Activated B cell treated with CpG ODN at 0.5 μM for 24 hours (primary cell): ENCODE data around the gene KEL. TPM values are rescaled to one million over a fixed set of nuclear protein-coding genes. Genes with fewer than 3 reads are reported as not detected.
A peak's percentile ranks its signal among the peaks of the same experiment; 100 is the strongest.

Source experiments
- ATAC-seq: fragments of 200-7000 bp; cut with Tn5 transposase; one replicate; pipeline ENCODE4 v1.10.0; 2021; ENCODE audit warnings: low read depth, mild to moderate bottlenecking, moderate library complexity
- CTCF ChIA-PET: fragments of 350-600 bp; sonication (Branson Sonifier 250); formaldehyde crosslinking; loops from one replicate; lab custom pipeline; 2021; ENCODE audit warnings: antibody characterized with exemption; lab: Charles Lee
- POLR2A ChIA-PET: fragments of 350-600 bp; sonication (Branson Sonifier 250); formaldehyde crosslinking; loops from one replicate; lab custom pipeline; 2021; ENCODE audit warnings: antibody characterized with exemption; lab: Charles Lee
- DNase-seq: peaks from one replicate; pipeline ENCODE4 v3.0.0; 2022
- H3K27ac Mint-ChIP-seq: one replicate; pipeline ENCODE4 v1.8.0; 2020; ENCODE audit warnings: mixed read lengths
- H3K27me3 Mint-ChIP-seq: one replicate; pipeline ENCODE4 v1.8.0; 2021; ENCODE audit warnings: mixed read lengths
- H3K36me3 Mint-ChIP-seq: one replicate; pipeline ENCODE4 v1.8.0; 2021; ENCODE audit warnings: low read depth, mixed read lengths
- H3K4me1 Mint-ChIP-seq: one replicate; pipeline ENCODE4 v1.8.0; 2021; ENCODE audit warnings: mixed read lengths
- H3K4me3 Mint-ChIP-seq: one replicate; pipeline ENCODE4 v1.8.0; 2020; ENCODE audit warnings: mild to moderate bottlenecking, mixed read lengths
- H3K9me3 Mint-ChIP-seq: one replicate; pipeline ENCODE4 v1.8.0; 2020; ENCODE audit warnings: mixed read lengths
- CTCF ChIP-seq: fragments of 200-600 bp; IDR thresholded peaks from one replicate; pipeline ENCODE4 v1.8.0; 2022; ENCODE audit warnings: antibody characterized with exemption, mild to moderate bottlenecking
- intact Hi-C: fragments of 100-400 bp; cut with micrococcal nuclease; formaldehyde crosslinking; loops from one replicate; pipeline ENCODE4 v1.15.1; 2024
- total RNA-seq: library from RNA; stranded (reverse); gene quantifications from 2 replicates; pipeline ENCODE4 v1.2.3, GENCODE V29; 2022

The KEL gene
- 0.37 and 1.2 TPM in 2 replicates for total RNA-seq

- TF ChIP-seq CTCF: no peak
- H3K4me1 Mint-ChIP-seq: no peaks in the 10 kb centered on the region
- H3K27ac Mint-ChIP-seq: no peak within 1 kb of the TSS
- ChIA-PET CTCF (no interaction called here), POLR2A (no interaction called here)
- DNase-seq: no peak
- no peak for ATAC-seq
- H3K9me3 Mint-ChIP-seq: no peaks in the 10 kb centered on the region
- no peaks in the 10 kb centered on the region for H3K36me3 Mint-ChIP-seq
- H3K27me3 Mint-ChIP-seq: peaks cover 26% of the 10 kb centered on the region
- intact Hi-C loops: no loop called here
- H3K4me3 Mint-ChIP-seq: no peak within 1 kb of the TSS
Observed at GRCh38 chr7:142961973-142962926, at the start of gene KEL. Gene KEL (minus strand): TSS chr7:142962363. CDS start chr7:142962206, 157 bp downstream.

GRCh38 chr7:143008007-143008901 is 46.1 kb upstream of the KEL start:
- Mint-ChIP-seq H3K36me3 (no peaks in the 10 kb centered on the region), H3K4me1 (peaks cover 50% of the 10 kb centered on the region), H3K27ac (no peak overlapping the region), H3K27me3 (peaks cover 1% of the 10 kb centered on the region), H3K9me3 (no peaks in the 10 kb centered on the region), H3K4me3 (no peak overlapping the region)
- intact Hi-C loops: loop anchor here (1.0 to 2.0 kb wide), 3 partner anchors 99 to 207 kb away; no protein-coding TSS in a partner anchor
- CTCF ChIA-PET: interaction anchor here (0.6 to 17.3 kb wide), 19 partner anchors 8 to 404 kb away, joined by 3 to 519 read pairs (median 5); partner anchors contain the start of genes TAS2R39 and TAS2R40
- ATAC-seq (peak; percentile 97), DNase-seq (peak; percentile 81)
- peak; percentile 98 for TF ChIP-seq CTCF
- POLR2A ChIA-PET: interaction anchor here (0.5 to 1.5 kb wide), 5 partner anchors 200 to 222 kb away, joined by 3 to 10 read pairs (median 4); no protein-coding TSS in a partner anchor

- Mint-ChIP-seq H3K4me3 (no peak overlapping the region), H3K27me3 (peaks cover 1% of the 10 kb centered on the region), H3K36me3 (no peaks in the 10 kb centered on the region), H3K4me1 (peaks cover 31% of the 10 kb centered on the region), H3K27ac (no peak overlapping the region), H3K9me3 (no peaks in the 10 kb centered on the region)
- DNase-seq (no peak), ATAC-seq (no peak)
- intact Hi-C loops: no loop called here
- ChIA-PET CTCF (interaction anchor here (0.7 to 17.3 kb wide), 7 partner anchors 11 to 400 kb away, joined by 3 to 519 read pairs (median 9); partner anchors contain the start of gene TAS2R40), POLR2A (interaction anchor here (0.8 kb wide), 1 partner anchor 208 kb away, joined by 3 read pairs; no protein-coding TSS in a partner anchor)
- TF ChIP-seq CTCF: no peak
Observed at GRCh38 chr7:143005632-143006260, 43.6 kb upstream of the KEL start.

- CTCF ChIA-PET: interaction anchor here (0.8 to 17.3 kb wide), 24 partner anchors 10 to 468 kb away, joined by 3 to 519 read pairs (median 6); partner anchors contain the start of genes EPHB6 and TAS2R40
- TF ChIP-seq CTCF: no peak
- H3K4me3 Mint-ChIP-seq: peak overlapping the region; percentile 81
- peaks cover 16% of the 10 kb centered on the region for H3K4me1 Mint-ChIP-seq
- no peaks in the 10 kb centered on the region for H3K36me3 Mint-ChIP-seq
- no peaks in the 10 kb centered on the region for H3K9me3 Mint-ChIP-seq
- no peak overlapping the region for H3K27ac Mint-ChIP-seq
- intact Hi-C loops: loop anchor here (1.0 to 2.0 kb wide), 7 partner anchors 149 to 468 kb away; no protein-coding TSS in a partner anchor
- POLR2A ChIA-PET: interaction anchor here (0.6 to 1.5 kb wide), 5 partner anchors 150 to 407 kb away, joined by 3 to 7 read pairs (median 5); no protein-coding TSS in a partner anchor
- H3K27me3 Mint-ChIP-seq: peaks cover 1% of the 10 kb centered on the region
- no peak for DNase-seq
- peak; percentile 60 for ATAC-seq
Observed at GRCh38 chr7:143003393-143004051, 41.4 kb upstream of the KEL start.
